NAMALWA (cell line): ENCODE results near the gene CD48.

Experiments
- DNase-seq: peaks from one replicate; pipeline ENCODE4 v3.0.0-alpha.2; 2015; ENCODE audit warnings: low spot score

Gene CD48

GRCh38 chr1:160711602-160712311 lies at the start of gene CD48:
CD48 (minus strand) TSS chr1:160711822; CDS start chr1:160711763, 59 bp downstream.
- peak; percentile 92 for DNase-seq

GRCh38 chr1:160761046-160761445 lies 49.4 kb upstream of the CD48 start:
- DNase-seq: no peak

- DNase-seq: no peak
Observed at GRCh38 chr1:160759740-160760139, 48.1 kb upstream of the CD48 start.

GRCh38 chr1:160758521-160758920 lies 46.9 kb upstream of the CD48 start:
- DNase-seq: no peak

GRCh38 chr1:160756849-160757201 lies 45.2 kb upstream of the CD48 start:
- no peak for DNase-seq

GRCh38 chr1:160755911-160756848 lies 44.6 kb upstream of the CD48 start:
- DNase-seq: no peak

GRCh38 chr1:160755461-160755860 lies 43.8 kb upstream of the CD48 start:
- DNase-seq: no peak

- DNase-seq: no peak
Observed at GRCh38 chr1:160753594-160753993, 42.0 kb upstream of the CD48 start.

GRCh38 chr1:160752924-160753323 lies 41.3 kb upstream of the CD48 start:
- DNase-seq: no peak

GRCh38 chr1:160752406-160752805 lies 40.8 kb upstream of the CD48 start:
- DNase-seq: no peak

- no peak for DNase-seq
Observed at GRCh38 chr1:160750608-160751007, 39.0 kb upstream of the CD48 start.

- no peak for DNase-seq
Observed at GRCh38 chr1:160748878-160749269, 37.3 kb upstream of the CD48 start.

- DNase-seq: peak; percentile 41
Observed at GRCh38 chr1:160748181-160748877, 36.7 kb upstream of the CD48 start.

GRCh38 chr1:160747717-160748116 lies 36.1 kb upstream of the CD48 start:
- no peak for DNase-seq

- DNase-seq: no peak
Observed at GRCh38 chr1:160746836-160747500, 35.3 kb upstream of the CD48 start.

- DNase-seq: no peak
Observed at GRCh38 chr1:160745551-160745950, 33.9 kb upstream of the CD48 start.

GRCh38 chr1:160744852-160745520 lies 33.4 kb upstream of the CD48 start:
- DNase-seq: no peak

- DNase-seq: no peak
Observed at GRCh38 chr1:160744199-160744851, 32.7 kb upstream of the CD48 start.

- no peak for DNase-seq
Observed at GRCh38 chr1:160743266-160743665, 31.6 kb upstream of the CD48 start.

- DNase-seq: no peak
Observed at GRCh38 chr1:160742428-160743127, 31.0 kb upstream of the CD48 start.
